GM18505 (cell line): ENCODE data around the gene MYH7B.

ENCODE experiments used
- ATAC-seq: cut with Tn5 transposase; IDR thresholded peaks from one replicate; pipeline ENCODE4 v1.9.1; 2021; ENCODE audit not compliant: unreplicated experiment
- POLR2A ChIP-seq: IDR thresholded peaks from 4 replicates; pipeline ENCODE4 v1.6.1; 2011; ENCODE audit warnings: borderline replicate concordance; ENCODE audit not compliant: insufficient read depth, insufficient read length; ENCODE audit errors: extremely low read depth

MYH7B gene

GRCh38 chr20:34976286-34976685 lies 20.6 kb downstream of the MYH7B start:
- no peak for ATAC-seq
- no peak for TF ChIP-seq POLR2A

- TF ChIP-seq POLR2A: no peak
- no peak for ATAC-seq
These were observed 21.9 kb downstream of the MYH7B start for GRCh38 chr20:34977365-34978091.

- ATAC-seq: no peak
- TF ChIP-seq POLR2A: no peak
These were observed 22.6 kb downstream of the MYH7B start for GRCh38 chr20:34978092-34978744.

GRCh38 chr20:34979366-34980153 lies 23.9 kb downstream of the MYH7B start:
- ATAC-seq: no peak
- TF ChIP-seq POLR2A: no peak

GRCh38 chr20:34980543-34981233 lies 25.0 kb downstream of the MYH7B start:
- no peak for TF ChIP-seq POLR2A
- ATAC-seq: no peak

- TF ChIP-seq POLR2A: no peak
- no peak for ATAC-seq
These were observed 26.8 kb downstream of the MYH7B start for GRCh38 chr20:34982270-34983088.

GRCh38 chr20:34983089-34983820 lies 27.6 kb downstream of the MYH7B start:
- ATAC-seq: no peak
- no peak for TF ChIP-seq POLR2A

GRCh38 chr20:34983995-34984735 lies 28.5 kb downstream of the MYH7B start:
- no peak for TF ChIP-seq POLR2A
- no peak for ATAC-seq

- TF ChIP-seq POLR2A: no peak
- ATAC-seq: no peak
These were observed 29.1 kb downstream of the MYH7B start for GRCh38 chr20:34984756-34985261.

GRCh38 chr20:34985461-34986310 lies 30.0 kb downstream of the MYH7B start:
- ATAC-seq: no peak
- TF ChIP-seq POLR2A: no peak

- TF ChIP-seq POLR2A: no peak
- no peak for ATAC-seq
These were observed 30.9 kb downstream of the MYH7B start for GRCh38 chr20:34986311-34987287.
